ENCODE results near the gene FANCD2. TPM values are rescaled to one million over a fixed set of nuclear protein-coding genes. Genes with fewer than 3 reads are reported as not detected.
"Not testable (repeated sequence)": the region's sequence is repeated elsewhere in the genome, so short reads cannot be mapped to it uniquely, and the experiment has no call there.

The FANCD2 gene
- total RNA-seq, 1 donor from 2014 or later = 12.5 TPM

GRCh38 chr3:10015461-10015904 is 10.8 kb upstream of the FANCD2 start:
- no peak for ATAC-seq

DNA sequence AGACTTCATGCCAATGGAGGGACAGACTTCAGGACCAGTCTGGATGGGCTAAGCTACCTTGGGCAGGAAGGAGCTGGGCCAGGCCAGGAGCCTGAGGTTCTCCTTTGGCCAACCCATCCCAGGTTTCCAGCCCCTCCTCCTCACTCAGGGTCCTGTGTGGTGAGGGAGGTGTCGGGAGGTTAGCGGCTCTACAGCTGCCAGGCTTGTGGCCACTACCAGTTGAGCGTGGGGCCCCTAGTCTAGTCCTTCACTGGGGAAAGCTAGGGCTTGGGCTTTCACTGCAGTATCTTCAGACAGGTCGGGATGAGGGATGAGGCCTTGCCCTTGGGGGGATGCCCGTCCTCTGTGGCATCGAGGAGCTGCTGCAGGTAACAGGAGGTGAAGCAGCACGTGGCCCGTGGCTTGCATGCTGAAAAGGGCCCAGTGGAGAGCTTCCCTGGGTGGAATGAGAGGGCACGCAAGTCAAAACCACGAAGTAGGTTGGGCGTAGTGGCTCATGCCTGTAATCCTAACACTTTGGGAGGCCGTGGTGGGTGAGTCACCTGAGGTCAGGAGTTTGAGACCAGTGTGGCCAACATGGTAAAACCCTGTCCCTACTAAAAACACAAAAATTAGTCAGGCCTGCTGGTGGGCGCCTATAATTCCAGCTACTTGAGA is 8.5 kb upstream of the FANCD2 start:
- no peak for ATAC-seq

DNA sequence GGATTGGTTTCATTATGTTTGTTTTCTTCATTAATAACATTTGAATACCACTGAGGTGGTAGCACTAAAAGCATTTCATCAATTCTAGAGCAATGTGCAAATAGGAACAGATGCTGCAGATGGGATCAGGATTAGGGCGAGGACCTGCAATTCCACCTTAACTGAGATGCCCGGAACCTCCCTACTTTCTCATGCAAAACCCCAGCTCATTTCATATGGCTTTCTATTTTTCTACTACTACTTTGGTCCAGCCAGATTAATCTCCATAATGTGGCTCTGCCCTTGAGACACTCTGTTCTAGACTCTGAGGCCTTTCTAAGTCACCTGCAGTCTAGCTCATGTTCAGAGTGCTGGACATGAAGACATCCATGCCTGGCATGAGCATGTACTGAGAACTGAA is 7.4 kb upstream of the FANCD2 start:
- ATAC-seq = not testable (repeated sequence)

DNA sequence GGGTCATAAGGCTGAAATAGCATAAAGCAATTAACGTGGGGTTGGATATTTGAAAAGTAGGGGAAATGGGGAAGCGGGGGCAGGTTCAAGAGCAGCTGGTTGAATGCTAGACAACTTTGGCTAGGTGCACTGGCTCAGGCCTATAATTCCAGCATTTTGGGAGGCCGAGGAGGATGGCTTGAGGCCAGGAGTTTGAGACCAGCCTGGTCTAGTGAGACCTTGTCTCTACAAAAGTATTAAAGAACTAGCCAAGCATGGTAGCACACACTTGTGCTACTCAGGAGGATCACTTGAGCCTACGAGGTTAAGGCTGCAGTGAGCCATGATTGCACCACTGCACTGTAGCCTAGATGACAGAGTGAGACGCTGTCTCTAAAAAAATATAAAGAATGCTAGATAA is 6.9 kb upstream of the FANCD2 start:
- no peak for ATAC-seq

GRCh38 chr3:10021856-10022775 is 4.1 kb upstream of the FANCD2 start:
- no peak for ATAC-seq

DNA sequence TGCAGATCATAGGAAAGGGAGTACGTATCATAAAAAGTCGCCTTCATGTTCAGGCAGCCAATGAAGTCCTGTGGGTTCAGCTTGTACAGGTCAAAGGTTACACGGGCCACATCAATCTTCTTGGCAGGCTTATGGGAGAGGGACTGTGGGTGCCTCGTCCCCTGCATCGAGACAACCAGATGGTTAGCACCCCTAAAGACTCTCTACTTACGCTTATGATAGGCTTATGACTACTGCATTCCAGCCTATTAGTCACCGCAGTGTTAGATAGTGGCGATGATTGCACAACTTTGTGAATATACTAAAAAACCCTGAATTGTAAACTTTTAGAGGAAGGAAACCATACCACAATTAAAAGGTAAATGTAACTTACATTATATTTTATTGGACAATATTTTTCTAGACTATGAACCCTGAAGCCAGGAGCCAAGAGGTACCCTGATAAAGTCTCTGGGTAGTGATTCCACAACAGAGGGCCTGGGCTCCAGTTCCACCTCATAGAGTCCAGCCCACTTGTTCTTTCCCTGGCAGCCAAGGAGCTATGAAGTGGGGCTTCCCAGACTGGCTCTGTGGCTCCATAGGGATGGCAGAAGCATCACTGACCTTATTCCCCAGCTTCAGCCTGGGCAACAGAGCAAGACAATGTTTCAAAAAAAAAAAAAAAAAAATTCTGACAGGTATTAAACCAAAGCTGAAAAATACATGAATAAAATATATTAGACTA is 2.5 kb upstream of the FANCD2 start:
- ATAC-seq = no peak

- ATAC-seq = peak; percentile 29
Observed at GRCh38 chr3:10025205-10026083, 793 bp upstream of the FANCD2 start.

- no peak for ATAC-seq
Observed at GRCh38 chr3:10041034-10041433, 14.8 kb downstream of the FANCD2 start.

GRCh38 chr3:10047876-10048275 is 21.6 kb downstream of the FANCD2 start:
- no peak for ATAC-seq

DNA sequence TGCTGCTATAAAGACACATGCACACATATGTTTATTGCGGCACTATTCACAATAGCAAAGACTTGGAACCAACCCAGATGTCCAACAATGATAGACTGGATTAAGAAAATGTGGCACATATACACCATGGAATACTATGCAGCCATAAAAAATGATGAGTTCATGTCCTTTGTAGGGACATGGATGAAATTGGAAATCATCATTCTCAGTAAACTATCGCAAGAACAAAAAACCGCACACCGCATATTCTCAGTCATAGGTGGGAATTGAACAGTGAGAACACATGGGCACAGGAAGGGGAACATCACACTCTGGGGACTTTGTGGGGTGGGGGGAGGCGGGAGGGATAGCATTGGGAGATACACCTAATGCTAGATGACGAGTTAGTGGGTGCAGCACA is 26.8 kb downstream of the FANCD2 start:
- ATAC-seq = not testable (repeated sequence)

- no peak for ATAC-seq
Observed at GRCh38 chr3:10055097-10055496, 28.9 kb downstream of the FANCD2 start.

GRCh38 chr3:10070077-10070476 is 43.8 kb downstream of the FANCD2 start:
- ATAC-seq = not testable (repeated sequence)

DNA sequence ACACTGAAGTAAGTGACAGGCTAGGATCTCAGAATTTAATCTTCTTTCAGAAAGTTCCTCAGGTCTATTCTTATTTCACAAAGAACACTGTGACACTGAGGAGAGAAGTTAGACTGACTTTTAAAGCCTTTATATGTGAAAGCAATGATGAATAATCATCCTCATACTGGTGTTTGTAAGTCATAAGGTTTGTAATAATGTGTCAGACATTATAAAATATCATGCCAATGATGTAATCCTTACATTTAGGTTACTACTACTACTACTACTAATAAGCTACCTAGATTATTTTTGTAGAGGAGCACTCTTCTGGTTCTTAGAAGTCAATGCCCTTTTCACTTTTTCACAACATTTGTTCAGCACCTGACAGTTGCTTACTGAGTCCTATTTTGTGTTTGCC is 48.4 kb downstream of the FANCD2 start:
- ATAC-seq = no peak

DNA sequence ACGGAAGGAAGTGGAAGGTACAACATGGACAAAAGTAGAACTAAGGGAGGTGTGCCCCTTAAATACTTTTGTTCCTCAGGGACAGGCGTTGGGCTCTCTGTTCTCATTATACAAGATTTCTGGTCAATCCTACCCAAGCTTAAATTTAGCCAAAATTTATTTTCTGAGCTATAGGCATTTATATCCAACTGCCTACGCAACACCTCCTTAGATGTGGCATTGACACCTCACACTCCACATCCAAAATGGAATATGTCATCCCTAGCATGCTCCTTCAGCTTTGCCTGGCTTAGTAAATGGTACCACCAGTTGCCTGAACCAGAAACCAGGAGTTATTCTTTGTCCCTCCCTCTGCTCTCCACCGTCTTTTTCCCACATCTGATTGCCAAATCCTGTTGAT is 55.6 kb downstream of the FANCD2 start:
- no peak for ATAC-seq

GRCh38 chr3:10085738-10086137 is 59.5 kb downstream of the FANCD2 start:
- ATAC-seq = peak; percentile 87

- ATAC-seq = peak; percentile 41
Observed at GRCh38 chr3:10088256-10088655, 62.0 kb downstream of the FANCD2 start.

DNA sequence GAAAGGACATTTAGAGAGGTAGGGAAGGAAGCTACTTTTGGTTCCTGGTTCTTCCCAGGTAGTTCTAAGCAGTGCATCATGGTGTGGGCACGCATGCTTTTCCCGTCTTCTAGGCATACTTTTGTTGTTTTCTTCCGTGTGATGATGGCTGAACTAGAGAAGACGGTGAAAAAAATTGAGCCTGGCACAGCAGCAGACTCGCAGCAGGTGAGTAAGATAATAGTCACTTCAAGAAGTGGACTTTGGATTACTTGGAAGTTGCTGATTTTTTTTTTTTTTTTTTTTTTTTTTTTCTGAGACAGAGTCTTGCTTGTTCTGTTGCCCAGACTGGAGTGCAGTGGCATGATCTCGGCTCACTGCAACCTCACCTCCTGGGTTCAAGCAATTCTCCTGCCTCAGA is 63.9 kb downstream of the FANCD2 start:
- ATAC-seq = no peak

GRCh38 chr3:10090774-10091173 is 64.5 kb downstream of the FANCD2 start:
- ATAC-seq = not testable (repeated sequence)

- not testable (repeated sequence) for ATAC-seq
Observed at GRCh38 chr3:10091387-10091786, 65.2 kb downstream of the FANCD2 start.

- no peak for ATAC-seq
Observed at GRCh38 chr3:10093678-10094077, 67.4 kb downstream of the FANCD2 start.

GRCh38 chr3:10099041-10099440 is 72.8 kb downstream of the FANCD2 start:
- no peak for ATAC-seq

GRCh38 chr3:10106919-10107318 is 80.7 kb downstream of the FANCD2 start:
- no peak for ATAC-seq

All from esophagus mucosa (tissue), 1 donor.